Measurements from ENCODE around the gene GRK4. TPM values are rescaled to one million over a fixed set of nuclear protein-coding genes. Genes with fewer than 3 reads are reported as not detected.

Gene GRK4
- total and polyA plus RNA-seq, 12 donors, result 4.7 to 24.5 (median 10.3) TPM

DNA sequence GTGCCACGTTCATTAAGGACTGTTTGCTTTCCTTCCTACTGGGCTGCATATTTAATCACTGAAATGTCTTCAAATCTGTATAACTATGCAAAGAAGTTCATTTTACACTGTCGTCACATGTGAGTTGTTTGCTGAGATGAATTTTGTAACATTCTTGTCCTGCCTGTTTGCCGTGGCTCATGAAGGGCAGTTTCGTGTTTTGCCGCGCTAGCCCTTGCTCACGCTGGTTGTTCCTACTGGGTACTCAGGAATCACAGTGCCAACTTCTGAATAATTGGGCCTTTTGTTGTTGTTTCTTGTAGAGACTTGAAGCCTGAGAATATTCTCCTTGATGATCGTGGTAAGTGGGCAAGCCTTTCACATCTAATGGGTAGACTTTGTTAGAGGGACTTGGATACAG is 58.7 kb downstream of the GRK4 start:
- TF ChIP-seq, protein P1, sequence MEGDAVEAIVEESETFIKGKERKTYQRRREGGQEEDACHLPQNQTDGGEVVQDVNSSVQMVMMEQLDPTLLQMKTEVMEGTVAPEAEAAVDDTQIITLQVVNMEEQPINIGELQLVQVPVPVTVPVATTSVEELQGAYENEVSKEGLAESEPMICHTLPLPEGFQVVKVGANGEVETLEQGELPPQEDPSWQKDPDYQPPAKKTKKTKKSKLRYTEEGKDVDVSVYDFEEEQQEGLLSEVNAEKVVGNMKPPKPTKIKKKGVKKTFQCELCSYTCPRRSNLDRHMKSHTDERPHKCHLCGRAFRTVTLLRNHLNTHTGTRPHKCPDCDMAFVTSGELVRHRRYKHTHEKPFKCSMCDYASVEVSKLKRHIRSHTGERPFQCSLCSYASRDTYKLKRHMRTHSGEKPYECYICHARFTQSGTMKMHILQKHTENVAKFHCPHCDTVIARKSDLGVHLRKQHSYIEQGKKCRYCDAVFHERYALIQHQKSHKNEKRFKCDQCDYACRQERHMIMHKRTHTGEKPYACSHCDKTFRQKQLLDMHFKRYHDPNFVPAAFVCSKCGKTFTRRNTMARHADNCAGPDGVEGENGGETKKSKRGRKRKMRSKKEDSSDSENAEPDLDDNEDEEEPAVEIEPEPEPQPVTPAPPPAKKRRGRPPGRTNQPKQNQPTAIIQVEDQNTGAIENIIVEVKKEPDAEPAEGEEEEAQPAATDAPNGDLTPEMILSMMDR (IDR thresholded peaks at IDR 0.05), result no peak
- Histone ChIP-seq H3K4me3 (no peak overlapping the region), H3K27me3 (no peaks in the 10 kb centered on the region), H3K36me3 (peaks cover 0 to 5% (median 0%) of the 10 kb centered on the region in 9 donors), H3K27ac (no peak overlapping the region), H3K4me1 (no peaks in the 10 kb centered on the region), H3K9me3 (no peaks in the 10 kb centered on the region)
- DNase-seq, result no peak
- WGBS, 2 donors, result 90 to 96% methylated on average over 8 of the region's 8 CpGs
- intact Hi-C loops (cut with DNase I), result no loop called here
- ATAC-seq, result no peak

DNA sequence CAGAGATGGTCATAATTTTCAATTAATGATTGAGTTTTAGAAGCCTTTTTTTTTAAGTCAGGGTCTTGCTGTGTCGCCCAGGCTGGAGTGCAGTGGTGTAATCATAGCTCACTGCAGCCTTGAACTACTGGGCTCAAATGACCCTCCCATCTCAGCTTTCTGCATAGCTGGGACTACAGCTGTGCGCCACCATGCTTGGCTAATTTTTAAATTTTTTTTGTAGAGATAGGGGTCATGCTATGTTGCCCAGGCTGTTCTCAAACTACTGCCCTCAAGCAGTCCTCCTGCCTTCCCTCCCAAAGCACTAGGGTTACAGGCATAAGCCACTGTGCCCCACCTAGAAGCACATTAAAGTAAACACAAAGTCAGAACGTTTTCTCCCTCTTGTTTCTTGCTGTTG is 59.3 kb downstream of the GRK4 start:
- Histone ChIP-seq H3K9me3 (no peaks in the 10 kb centered on the region), H3K27ac (no peak overlapping the region), H3K4me1 (no peaks in the 10 kb centered on the region), H3K27me3 (no peaks in the 10 kb centered on the region), H3K4me3 (no peak overlapping the region), H3K36me3 (peaks cover 0 to 2% (median 0%) of the 10 kb centered on the region in 9 donors)
- TF ChIP-seq, protein P1 (IDR thresholded peaks at IDR 0.05), result no peak
- WGBS, 2 donors, result 87 to 89% methylated on average over 3 of the region's 3 CpGs
- ATAC-seq (no peak), DNase-seq (no peak)
- intact Hi-C loops (cut with DNase I), result no loop called here

DNA sequence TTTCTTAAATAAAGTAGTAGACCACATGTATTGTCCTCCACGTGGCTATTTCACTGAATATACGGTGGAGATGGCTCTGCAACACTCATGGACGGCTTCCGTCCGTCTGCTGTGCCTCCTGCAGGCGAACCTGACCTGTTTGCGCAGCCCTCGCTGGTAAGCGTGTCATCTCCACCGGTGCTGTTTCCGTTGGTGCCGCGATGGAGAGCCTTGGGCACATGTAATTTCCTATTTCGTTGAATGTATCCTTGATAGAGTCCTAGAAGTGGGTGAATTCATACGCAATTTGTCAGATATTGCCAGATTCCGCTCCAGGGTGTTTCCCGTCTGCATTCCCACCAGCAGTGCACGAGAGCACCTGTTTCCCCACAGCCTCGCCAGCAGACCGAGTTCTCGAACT is 62.5 kb downstream of the GRK4 start:
- intact Hi-C loops (cut with DNase I), result no loop called here
- TF ChIP-seq, protein P1 (IDR thresholded peaks at IDR 0.05), result no peak
- DNase-seq, result no peak
- Histone ChIP-seq H3K27me3 (no peaks in the 10 kb centered on the region), H3K27ac (no peak overlapping the region), H3K36me3 (peaks cover 0 to 14% (median 0%) of the 10 kb centered on the region in 9 donors), H3K4me1 (no peaks in the 10 kb centered on the region), H3K4me3 (no peak overlapping the region), H3K9me3 (no peaks in the 10 kb centered on the region)
- WGBS, 2 donors, result 93 to 94% methylated on average over 21 of the region's 21 CpGs
- ATAC-seq, result no peak

DNA sequence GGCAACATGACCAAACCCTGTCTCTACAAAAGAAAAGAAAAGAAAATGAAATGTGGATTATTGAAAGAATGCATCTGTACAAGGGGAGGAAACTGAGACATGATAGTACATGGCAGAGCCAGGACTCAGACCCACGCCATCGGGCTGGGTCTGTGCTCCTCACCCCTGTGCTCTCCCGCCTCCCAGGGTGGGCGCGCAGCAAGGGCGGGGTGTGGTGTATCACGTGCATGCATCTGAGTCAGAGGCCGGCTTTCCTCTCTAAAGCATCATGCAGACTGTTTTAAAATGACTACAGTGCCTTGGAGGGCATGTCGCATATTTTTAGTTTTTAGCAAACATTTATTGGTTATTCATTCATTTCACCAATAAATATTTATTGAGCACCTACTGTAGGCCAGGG is 63.2 kb downstream of the GRK4 start:
- no peak overlapping the region for H3K4me3 ChIP-seq
- DNase-seq (no peak), ATAC-seq (no peak)
- intact Hi-C loops (cut with DNase I), result no loop called here
- no peak overlapping the region for H3K27ac ChIP-seq
- H3K36me3 ChIP-seq, result peaks cover 0 to 14% (median 0%) of the 10 kb centered on the region in 9 donors
- TF ChIP-seq, protein P1 (IDR thresholded peaks at IDR 0.05), result no peak
- 93 to 95% methylated on average over 9 of the region's 9 CpGs for WGBS, 2 donors
- H3K27me3 ChIP-seq, result no peaks in the 10 kb centered on the region
- H3K4me1 ChIP-seq, result no peaks in the 10 kb centered on the region
- H3K9me3 ChIP-seq, result no peaks in the 10 kb centered on the region

Data from heart right ventricle (tissue), 16 donors.